KBM-7 (cell line): Measurements from ENCODE around the gene FAS.
A peak's percentile ranks its signal among the peaks of the same experiment; 100 is the strongest.

ENCODE experiments used
- DNase-seq: peaks from one replicate; pipeline ENCODE4 v3.0.0-alpha.2; 2015
- in situ Hi-C: fragments of 300-500 bp; cut with MboI; formaldehyde crosslinking; loops from 2 replicates; pipeline ENCODE4 v1.14.3; 2020; ENCODE audit warnings: low sequenced_read_pairs, low pct_unique_long_range_greater_than_20kb, mixed read lengths

Gene FAS

GRCh38 chr10:88990384-88991160, at the start of gene FAS:
FAS (plus strand) TSS chr10:88990798; CDS start chr10:88990877, 79 bp downstream.
- in situ Hi-C loops: no loop called here
- peak; percentile 87 for DNase-seq

- DNase-seq: no peak
- in situ Hi-C loops: loop anchor here (25.0 kb wide), 1 partner anchor 271 kb away; the partner anchor contains the start of gene CH25H
Measured at GRCh38 chr10:88941026-88941425, 49.6 kb upstream of the FAS start.

- DNase-seq: no peak
- in situ Hi-C loops: loop anchor here (25.0 kb wide), 1 partner anchor 269 kb away; the partner anchor contains the start of gene CH25H
Measured at GRCh38 chr10:88943778-88944177, 46.8 kb upstream of the FAS start.

GRCh38 chr10:88944813-88945212, 45.8 kb upstream of the FAS start:
- DNase-seq: no peak
- in situ Hi-C loops: loop anchor here (25.0 kb wide), 1 partner anchor 267 kb away; the partner anchor contains the start of gene CH25H

- DNase-seq: no peak
- in situ Hi-C loops: loop anchor here (25.0 kb wide), 1 partner anchor 266 kb away; the partner anchor contains the start of gene CH25H
Measured at GRCh38 chr10:88946200-88946599, 44.4 kb upstream of the FAS start.

- in situ Hi-C loops: loop anchor here (25.0 kb wide), 1 partner anchor 265 kb away; the partner anchor contains the start of gene CH25H
Measured at GRCh38 chr10:88946965-88947590, 43.5 kb upstream of the FAS start.

GRCh38 chr10:88949051-88949450, 41.5 kb upstream of the FAS start:
- no peak for DNase-seq
- in situ Hi-C loops: loop anchor here (25.0 kb wide), 1 partner anchor 263 kb away; the partner anchor contains the start of gene CH25H

More at GRCh38 chr10:88946965-88947590, 43.5 kb upstream of the FAS start:
- DNase-seq: no peak

- no peak for DNase-seq
- in situ Hi-C loops: loop anchor here (25.0 kb wide), 1 partner anchor 262 kb away; the partner anchor contains the start of gene CH25H
Measured at GRCh38 chr10:88949912-88950837, 40.4 kb upstream of the FAS start.

GRCh38 chr10:88952647-88953111, 37.9 kb upstream of the FAS start, which contains the start of gene ACTA2:
ACTA2 (minus strand) TSS chr10:88952773; CDS start chr10:88948930, 3,843 bp downstream.
- DNase-seq: no peak
- in situ Hi-C loops: no loop called here

- DNase-seq: peak; percentile 29
- in situ Hi-C loops: no loop called here
Measured at GRCh38 chr10:88953662-88954061, 36.9 kb upstream of the FAS start.

- in situ Hi-C loops: no loop called here
- no peak for DNase-seq
Measured at GRCh38 chr10:88954458-88955083, 36.0 kb upstream of the FAS start.

GRCh38 chr10:88957381-88957780, 33.2 kb upstream of the FAS start:
- in situ Hi-C loops: no loop called here
- no peak for DNase-seq

GRCh38 chr10:88958721-88959120, 31.9 kb upstream of the FAS start:
- in situ Hi-C loops: no loop called here
- DNase-seq: no peak

- DNase-seq: no peak
- in situ Hi-C loops: no loop called here
Measured at GRCh38 chr10:88960802-88961201, 29.8 kb upstream of the FAS start.

- in situ Hi-C loops: no loop called here
- DNase-seq: no peak
Measured at GRCh38 chr10:88961266-88961665, 29.3 kb upstream of the FAS start.

- DNase-seq: peak; percentile 40
- in situ Hi-C loops: no loop called here
Measured at GRCh38 chr10:88962336-88962735, 28.3 kb upstream of the FAS start.

- no peak for DNase-seq
- in situ Hi-C loops: no loop called here
Measured at GRCh38 chr10:88963318-88963717, 27.3 kb upstream of the FAS start.

GRCh38 chr10:88964360-88964759, 26.2 kb upstream of the FAS start:
- in situ Hi-C loops: no loop called here
- no peak for DNase-seq
